NK-92 (cell line): Measurements from ENCODE around the gene OR13A1.
"Not testable (repeated sequence)": the region's sequence is repeated elsewhere in the genome, so short reads cannot be mapped to it uniquely, and the experiment has no call there.

Experiments used
- DNase-seq: peaks from one replicate; lab custom pipeline; 2025; ENCODE audit not compliant: unreplicated experiment; lab: John Stamatoyannopoulos, UW

The OR13A1 gene

DNA sequence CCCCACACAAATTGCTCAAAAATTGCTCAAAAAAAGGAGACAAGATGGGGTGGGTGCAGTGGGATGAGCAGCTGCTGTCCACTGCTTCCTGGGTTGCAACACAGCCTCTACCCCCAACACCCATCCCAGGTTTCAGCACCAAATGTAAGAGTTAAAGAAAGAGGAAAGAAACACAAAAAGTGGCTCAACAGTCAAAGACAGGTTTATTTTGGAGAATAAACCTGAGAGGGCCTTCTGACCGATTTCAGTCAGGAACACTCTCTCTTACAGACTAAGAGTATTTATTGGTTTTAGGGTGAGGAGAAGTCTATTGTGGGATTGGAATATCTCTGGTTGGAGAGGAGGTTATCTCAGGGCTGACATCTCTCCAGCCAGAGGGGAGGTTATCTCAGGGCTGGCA lies 28.4 kb downstream of the OR13A1 start:
- no peak for DNase-seq

DNA sequence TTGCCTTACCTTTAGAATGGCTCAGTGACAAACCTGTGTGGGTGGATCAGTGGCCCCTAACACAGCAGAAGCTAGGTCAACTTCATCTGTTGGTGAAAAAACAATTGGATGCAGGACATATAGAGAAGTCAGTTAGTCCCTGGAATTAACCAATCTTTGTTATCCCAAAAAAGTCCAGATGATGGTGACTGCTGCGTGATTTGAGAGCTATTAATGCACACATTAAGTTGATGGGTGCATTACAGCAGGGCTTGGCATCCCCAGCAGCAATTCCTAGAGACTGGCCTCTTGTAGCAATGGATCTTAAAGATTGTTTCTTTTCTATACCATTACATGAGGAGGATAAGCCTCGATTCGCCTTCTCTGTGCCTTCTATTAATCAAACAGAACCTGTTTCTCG lies 33.3 kb downstream of the OR13A1 start:
- DNase-seq, result no peak

DNA sequence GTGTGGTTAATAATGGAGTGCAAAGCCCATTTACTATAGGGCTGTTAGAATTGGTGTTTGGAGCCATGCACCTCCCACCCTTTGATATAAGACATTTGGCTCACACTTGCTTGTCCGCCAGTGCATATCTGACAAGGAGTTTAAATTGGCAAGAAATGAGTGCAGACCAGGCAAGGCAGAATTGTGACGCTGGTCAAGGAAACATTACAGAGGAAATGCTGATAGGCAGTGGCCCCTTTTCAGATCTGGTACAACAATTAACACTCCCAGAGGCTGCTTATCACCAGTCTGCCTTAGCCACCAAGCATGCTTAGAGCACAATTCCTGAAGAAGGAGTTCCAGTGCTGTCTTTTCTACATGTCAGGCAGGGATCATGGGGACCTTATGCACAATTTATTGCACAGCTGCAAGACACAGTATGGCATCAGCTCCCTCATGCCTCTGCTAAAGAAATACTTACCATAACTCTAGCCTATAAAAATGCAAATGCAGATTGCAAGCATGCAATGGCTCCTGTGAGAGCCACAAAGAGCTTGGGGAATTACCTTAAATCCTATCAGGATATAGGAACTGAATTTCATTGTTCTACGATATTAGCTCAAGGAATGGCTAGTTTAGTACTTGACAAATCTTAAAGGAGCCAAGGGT lies 35.2 kb downstream of the OR13A1 start:
- DNase-seq, result no peak

DNA sequence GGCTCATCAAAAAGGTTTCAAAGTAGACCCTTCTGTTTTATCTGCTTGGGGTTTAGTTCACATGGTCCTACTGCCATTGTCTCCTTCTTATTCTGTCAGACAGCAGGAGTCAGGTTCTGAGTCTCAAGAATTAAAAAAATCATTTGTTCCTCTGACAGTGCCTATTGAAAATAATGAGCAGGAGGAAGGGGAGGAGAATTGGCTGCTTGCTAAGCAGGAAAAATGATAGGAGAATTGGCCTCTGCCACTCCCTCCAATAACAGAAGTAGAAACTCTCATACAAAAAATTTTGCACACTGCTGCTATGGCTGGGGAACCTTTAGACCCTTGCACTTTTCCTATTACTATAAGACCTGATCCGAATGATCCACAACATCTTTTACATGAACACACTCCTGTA lies 35.7 kb downstream of the OR13A1 start:
- DNase-seq, result no peak

DNA sequence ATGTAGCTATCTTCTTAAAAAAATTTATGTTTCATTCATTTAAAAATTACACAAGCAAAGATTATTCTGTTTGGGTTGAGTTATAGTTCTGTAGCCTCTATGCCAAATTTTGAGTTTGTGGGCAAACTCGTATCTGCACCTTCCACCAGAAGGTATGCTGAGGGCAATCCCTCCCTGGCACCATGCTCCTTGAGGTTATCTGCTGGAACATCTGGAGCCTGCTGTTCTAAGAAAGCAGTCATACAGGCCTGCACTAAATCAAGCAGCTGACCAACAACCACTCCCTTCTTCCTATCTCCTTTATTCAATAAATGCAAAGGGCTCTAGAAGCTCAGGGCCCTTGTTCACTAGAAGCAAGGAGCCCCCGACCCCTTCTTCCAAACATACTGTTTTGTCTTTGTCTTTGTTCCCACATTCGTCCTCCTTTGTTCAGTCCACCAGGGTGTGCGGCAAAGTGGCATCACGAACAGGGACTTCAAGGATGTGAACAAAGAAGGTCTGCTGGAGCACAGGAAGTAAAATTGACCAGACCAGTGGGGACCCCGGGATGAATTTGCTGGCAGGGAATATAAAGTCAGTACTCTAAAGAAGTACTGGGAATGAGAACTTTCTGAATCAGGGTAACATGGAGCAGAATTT lies 36.4 kb downstream of the OR13A1 start:
- DNase-seq, result no peak

DNA sequence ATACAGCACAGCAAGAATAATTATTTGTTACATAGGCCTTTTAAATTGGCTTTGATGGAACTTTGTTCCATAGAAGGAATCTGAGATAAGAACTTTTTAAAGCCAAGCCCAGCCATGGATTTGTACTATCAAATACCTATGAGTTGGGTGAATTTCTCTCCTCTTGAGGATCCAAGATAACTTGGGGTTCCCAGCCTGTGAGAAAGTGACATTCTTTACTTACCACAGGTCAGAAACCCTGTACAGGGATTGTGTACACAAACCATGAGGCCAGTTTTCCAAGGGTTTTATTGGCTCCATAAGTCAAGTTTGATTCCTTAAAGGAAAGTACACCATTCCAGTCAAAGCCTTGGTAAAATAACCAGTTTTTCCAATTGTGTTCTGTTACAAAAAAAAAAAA lies 39.3 kb downstream of the OR13A1 start:
- not testable (repeated sequence) for DNase-seq

DNA sequence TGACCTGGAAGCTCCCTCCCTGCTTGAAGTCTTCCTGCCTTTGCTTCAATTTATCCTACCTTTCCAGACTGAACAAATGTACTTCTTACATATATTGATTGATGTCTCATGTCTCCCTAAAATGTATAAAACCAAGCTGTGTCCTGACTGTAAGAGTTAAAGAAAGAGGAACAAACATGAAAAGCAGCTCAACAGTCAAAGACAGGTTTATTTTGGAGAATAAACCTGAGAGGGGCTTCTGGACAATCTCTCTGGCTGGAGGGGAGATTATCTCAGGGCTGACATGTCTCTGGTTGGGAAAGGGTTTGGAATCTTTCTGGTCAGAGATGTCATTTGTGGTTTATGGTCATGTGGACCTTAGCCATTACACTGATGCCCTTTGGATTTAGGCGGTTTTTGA lies 41.0 kb downstream of the OR13A1 start:
- DNase-seq, result no peak

DNA sequence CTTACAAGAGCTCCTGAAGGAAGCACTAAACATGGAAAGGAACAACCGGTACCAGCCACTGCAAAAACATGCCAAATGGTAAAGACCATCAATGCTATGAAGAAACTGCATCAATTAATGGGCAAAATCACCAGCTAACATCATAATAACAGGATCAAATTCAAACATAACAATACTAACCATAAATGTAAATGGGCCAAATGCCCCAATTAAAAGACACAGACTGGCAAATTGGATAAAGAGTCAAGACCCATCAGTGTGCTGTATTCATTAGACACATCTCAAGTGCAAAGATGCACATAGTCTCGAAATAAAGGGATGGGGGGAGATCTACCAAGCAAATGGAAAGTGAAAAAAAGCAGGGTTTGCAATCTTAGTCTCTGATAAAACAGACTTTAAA lies 47.6 kb downstream of the OR13A1 start:
- not testable (repeated sequence) for DNase-seq

DNA sequence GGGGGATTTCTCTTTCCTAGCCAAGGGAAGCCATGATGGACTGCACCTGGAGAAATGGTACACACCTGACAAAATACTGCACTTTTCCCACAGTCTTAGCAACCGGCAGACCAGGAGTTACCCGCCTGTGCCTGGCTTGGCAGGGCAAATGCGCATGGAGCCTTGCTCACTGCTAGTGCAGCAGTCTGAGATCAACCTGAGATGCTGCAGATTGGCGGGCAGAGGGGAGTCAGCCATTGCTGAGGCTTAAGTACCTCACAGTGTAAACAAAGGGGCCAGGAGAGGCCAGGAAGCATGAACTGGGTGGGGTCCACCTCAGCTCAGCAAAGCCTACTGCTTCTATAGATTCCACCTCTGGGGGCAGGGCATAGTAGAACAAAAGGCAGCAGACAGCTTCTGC lies 49.4 kb downstream of the OR13A1 start:
- DNase-seq, result no peak

DNA sequence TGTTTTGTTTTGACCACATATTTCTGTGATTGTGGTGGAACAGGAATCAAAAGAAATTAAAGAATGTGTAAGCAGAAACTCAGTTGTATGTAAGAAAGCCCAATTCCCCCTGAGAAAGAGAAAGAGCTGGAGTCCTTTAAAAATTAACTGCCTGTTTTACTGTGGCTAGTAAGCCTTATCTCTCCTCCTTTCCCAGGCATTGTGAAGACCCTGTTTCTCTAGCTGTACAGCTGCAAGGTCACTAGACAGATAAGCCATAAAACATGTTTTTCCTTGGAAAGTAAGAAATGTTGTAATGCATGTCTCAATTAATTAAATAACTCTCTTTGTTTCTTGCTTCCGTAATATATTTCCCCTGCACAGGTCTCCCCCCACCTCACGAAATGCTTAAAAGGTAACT lies 53.5 kb downstream of the OR13A1 start:
- DNase-seq, result no peak

DNA sequence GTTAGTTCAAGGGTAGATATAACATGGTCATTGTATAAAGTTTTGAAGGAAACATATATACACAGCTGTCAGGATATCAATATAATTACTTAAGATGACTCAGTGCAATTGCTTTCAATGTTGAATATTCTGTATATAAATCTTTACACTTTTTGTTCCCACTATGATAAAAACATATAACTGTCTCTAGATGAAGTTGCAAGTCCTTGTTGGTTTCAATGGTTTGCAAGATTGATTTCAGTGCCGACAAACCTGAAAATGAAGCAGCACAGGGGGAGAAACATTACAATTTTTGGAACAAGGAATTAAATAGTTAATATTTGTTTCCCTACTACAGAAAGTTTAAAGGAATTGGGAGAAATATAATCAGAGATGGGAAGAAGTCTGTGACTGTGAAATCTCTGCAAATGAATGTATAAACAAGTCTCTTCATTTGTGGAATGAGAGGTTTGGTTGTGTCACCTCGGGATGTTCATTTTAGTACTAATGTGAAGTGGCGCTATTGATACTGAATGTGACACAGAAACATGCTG lies 54.1 kb downstream of the OR13A1 start:
- no peak for DNase-seq

DNA sequence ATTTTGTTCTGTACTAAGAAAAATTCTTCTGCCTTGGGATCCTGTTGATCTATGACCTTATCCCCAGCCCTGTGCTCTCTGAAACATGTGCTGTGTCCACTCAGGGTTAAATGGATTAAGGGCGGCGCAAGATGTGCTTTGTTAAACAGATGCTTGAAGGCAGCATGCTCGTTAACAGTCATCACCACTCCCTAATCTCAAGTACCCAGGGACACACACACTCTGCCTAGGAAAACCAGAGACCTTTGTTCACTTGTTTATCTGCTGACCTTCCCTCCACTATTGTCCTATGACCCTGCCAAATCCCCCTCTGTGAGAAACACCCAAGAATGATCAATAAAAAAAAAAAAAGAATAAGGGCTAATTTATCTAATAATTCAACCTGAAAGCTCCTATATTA lies 54.8 kb downstream of the OR13A1 start:
- DNase-seq, result not testable (repeated sequence)

DNA sequence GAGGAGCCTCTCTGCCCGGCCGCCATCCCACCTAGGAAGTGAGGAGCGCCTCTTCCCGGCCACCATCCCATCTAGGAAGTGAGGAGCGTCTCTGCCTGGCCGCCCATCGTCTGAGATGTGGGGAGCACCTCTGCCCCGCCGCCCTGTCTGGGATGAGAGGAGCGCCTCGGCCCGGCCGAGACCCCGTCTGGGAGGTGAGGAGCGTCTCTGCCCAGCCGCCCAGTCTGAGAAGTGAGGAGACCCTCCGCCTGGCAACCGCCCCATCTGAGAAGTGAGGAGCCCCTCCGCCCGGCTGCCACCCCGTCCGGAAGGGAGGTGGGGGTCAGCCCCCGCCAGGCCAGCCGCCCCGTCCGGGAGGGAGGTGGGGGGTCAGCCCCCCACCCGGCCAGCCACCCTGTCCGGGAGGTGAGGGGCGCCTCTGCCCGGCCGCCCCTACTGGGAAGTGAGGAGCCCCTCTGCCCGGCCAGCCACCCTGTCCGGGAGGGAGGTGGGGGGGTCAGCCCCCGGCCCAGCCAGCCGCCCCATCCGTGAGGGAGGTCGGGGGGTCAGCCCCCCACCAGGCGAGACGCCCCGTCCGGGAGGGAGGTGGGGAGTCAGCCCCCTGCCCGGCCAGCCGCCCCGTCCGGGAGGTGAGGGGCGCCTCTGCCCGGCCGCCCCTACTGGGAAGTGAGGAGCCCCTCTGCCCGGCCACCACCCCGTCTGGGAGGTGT lies 55.5 kb downstream of the OR13A1 start:
- DNase-seq, result not testable (repeated sequence)

DNA sequence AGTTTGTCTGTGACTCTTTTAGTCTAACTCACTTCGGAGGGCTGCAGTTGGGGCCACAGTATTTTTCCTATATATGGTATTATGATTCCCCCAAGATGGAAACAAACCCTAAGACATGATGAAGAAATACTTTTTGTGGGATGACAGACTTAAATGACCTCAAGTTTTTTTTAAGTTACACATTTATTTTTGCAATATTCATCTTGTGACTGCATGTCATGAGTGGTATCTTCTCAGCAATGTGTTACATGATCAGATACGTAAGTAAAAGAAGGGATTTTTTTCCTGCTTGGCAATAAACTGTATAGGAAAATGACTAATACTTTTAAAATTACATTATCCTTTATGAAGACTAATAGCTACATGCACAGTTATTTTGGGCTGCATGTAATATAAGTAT lies 57.8 kb downstream of the OR13A1 start:
- DNase-seq, result no peak

DNA sequence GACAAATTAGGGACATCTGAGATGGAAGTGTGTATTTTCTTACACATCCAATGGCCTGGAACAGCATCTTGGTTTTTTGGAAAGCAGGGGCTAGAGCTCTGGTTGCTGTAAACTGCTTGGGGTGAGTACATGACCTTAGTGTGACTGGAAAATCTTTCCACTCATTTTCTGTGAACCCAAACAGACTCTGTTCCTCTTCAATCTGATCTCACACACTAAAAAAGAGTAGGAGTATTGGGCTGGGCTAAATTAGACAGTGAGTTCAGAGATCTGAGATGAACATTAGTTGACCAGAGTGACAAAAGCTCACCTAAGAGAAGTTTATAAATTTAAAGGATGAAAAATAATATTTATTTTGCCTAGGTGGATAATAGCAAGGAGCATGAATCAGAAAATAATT lies 59.2 kb downstream of the OR13A1 start:
- no peak for DNase-seq

DNA sequence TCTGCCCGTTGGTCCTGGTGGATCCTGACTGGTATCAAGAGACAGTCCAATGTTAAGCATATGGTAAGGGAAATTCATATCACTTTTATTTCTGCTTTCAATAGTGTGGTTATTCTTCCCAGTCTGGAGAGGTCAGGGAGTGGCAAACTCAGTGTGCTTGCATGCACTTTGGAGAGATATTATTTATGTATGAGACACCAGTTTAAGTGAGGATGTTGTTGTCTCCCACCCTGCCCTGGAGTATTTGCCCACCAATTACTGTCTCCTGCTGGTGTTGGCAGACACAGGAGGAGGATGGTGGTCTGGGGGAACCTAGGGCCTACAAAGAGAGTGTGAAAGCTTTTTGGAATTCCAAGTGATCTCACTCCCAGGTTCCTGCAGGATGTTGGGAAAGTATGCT lies 59.7 kb downstream of the OR13A1 start:
- DNase-seq, result no peak

DNA sequence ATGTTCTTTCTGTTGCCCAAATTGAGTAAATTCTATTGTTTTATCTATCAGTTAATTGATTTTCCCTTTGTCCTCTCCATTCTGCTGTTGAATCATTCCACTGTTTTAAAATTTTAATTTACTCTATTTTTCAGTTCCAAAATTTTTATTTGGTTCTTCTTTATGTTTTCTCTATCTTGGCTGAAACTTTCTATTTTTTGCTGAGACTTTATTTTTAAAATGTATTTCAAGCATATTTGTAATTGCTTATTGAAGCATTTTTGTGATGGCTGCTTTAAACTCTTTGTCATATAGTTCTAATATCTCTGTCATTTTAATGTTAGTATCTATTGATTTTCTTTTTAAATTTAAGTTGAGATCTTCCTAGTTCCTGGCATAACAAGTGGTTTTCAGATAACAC lies 60.5 kb downstream of the OR13A1 start:
- no peak for DNase-seq

DNA sequence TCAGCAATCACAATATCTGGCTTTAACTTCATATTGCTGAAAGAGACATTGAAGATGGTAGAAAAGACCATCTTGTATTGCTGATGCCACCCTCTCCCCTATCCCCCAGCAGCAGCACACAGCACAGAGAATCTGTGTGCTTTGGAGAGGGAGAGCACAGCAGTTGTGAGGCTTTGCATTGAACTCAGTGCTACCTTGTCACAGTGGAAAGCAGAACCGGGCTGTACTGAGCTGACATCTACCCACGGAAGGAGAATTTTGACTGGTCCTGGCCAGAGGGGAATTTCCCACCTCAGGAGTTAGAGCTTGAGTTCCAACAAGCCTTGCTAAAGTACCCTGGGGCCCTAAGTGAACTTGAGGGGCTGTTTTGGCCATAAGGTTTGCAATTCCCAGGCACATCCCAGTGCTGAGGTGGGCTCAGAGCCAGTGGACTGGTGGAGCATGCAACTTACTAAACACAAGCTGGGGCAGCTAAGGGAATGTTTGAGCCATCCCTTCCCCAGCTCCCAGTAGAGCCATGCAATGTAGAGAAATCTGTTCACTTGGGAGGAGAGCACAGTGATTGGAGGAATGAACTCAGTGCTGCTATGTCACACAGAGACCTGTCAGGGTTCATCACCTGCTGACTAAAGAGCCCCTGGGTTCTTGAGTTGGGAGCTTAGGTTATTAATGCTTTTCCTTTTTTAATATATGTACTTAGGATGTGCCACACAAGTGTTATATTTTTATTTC lies 62.1 kb downstream of the OR13A1 start:
- no peak for DNase-seq
